HepG2 (cell line): Measurements from ENCODE around the gene RXFP1. TPM values are rescaled to one million over a fixed set of nuclear protein-coding genes. Genes with fewer than 3 reads are reported as not detected.

ENCODE experiments used
- ATAC-seq: fragments of 200-7000 bp; cut with Tn5 transposase; 3 replicates; pipeline ENCODE4 v1.9.1; 2020; ENCODE audit warnings: mild to moderate bottlenecking, moderate library complexity
- BruUV-seq: library from RNA; stranded (reverse); fragments of 400-500 nt; replicated peaks from 2 replicates; lab custom pipeline; 2021; lab: Mats Ljungman, UMichigan
- CTCF ChIA-PET: fragments of 300-600 bp; formaldehyde crosslinking; extraction: SDS; loops from one replicate; lab custom pipeline; 2021; ENCODE audit warnings: low total read pairs, inconsistent platforms, low intra/inter-chr PET ratio; lab: Yijun Ruan, JAX
- POLR2A ChIA-PET: fragments of 350-600 bp; sonication (Branson Sonifier 250); formaldehyde crosslinking; loops from one replicate; lab custom pipeline; 2020; ENCODE audit warnings: antibody characterized with exemption, inconsistent platforms; lab: Yijun Ruan, JAX
- DNase-seq: peaks from one replicate; pipeline ENCODE4 v3.0.0-alpha.2; 2015; ENCODE audit warnings: low spot score
- FAIRE-seq: peaks from 3 replicates; lab custom pipeline; 2011; peaks lifted over from hg19 to GRCh38; lab: Jason Lieb, UNC
- H2AFZ ChIP-seq: one replicate; pipeline ENCODE4 v1.6.1; 2011; ENCODE audit warnings: low read length, inconsistent platforms
- H3K27ac ChIP-seq: fragments of 300-600 bp; 3 replicates; pipeline ENCODE4 v1.8.0; 2011; ENCODE audit warnings: mixed run types, mild to moderate bottlenecking, mixed read lengths, low read length, inconsistent platforms; ENCODE audit not compliant: insufficient read depth; ENCODE audit errors: extremely low read length
- H3K27me3 ChIP-seq, 2 experiments: fragments of 200-600 bp in 1 of 2; 2 replicates in 1 of 2; 3 replicates in 1 of 2; pipeline versions ENCODE4 v1.6.0 to v1.8.0; 2011; ENCODE audit warnings: low read length in 2 of 2, mild to moderate bottlenecking in 2 of 2, moderate library complexity in 2 of 2, inconsistent platforms in 1 of 2; ENCODE audit not compliant: insufficient read depth in 2 of 2, control insufficient read depth in 1 of 2
- H3K36me3 ChIP-seq, 2 experiments: fragments of 200-600 bp in 1 of 2; replicated peaks in 1 of 2; 2 replicates in 1 of 2; 3 replicates in 1 of 2; pipeline versions ENCODE4 v1.5.1 to v1.8.0; 2011; ENCODE audit warnings: low read length in 2 of 2, inconsistent platforms in 1 of 2; ENCODE audit not compliant: insufficient read depth in 2 of 2, control insufficient read depth in 1 of 2
- H3K4me1 ChIP-seq: 2 replicates; pipeline ENCODE4 v1.5.1; 2012; ENCODE audit warnings: low read length, inconsistent platforms; ENCODE audit not compliant: insufficient read depth
- H3K4me2 ChIP-seq: 2 replicates; pipeline ENCODE4 v1.6.0; 2011; ENCODE audit warnings: low read depth, low read length, inconsistent platforms
- H3K4me3 ChIP-seq, 3 experiments: fragments of 200-600 bp in 1 of 3; sonication (generic), shearing (Covaris generic) in 1 of 3; replicated peaks in 1 of 3; 2 replicates each; pipeline ENCODE4 v1.5.1; 2011 to 2016; ENCODE audit warnings: low read length in 3 of 3, inconsistent platforms in 2 of 3, low read depth in 2 of 3, mild to moderate bottlenecking in 2 of 3, control low read depth in 1 of 3, mixed read lengths in 1 of 3; ENCODE audit not compliant: insufficient read depth in 1 of 3
- H3K79me2 ChIP-seq: one replicate; pipeline ENCODE4 v1.6.1; 2011; ENCODE audit warnings: low read length, inconsistent platforms; ENCODE audit not compliant: insufficient read depth
- H3K9ac ChIP-seq: 2 replicates; pipeline ENCODE4 v1.6.0; 2011; ENCODE audit warnings: mild to moderate bottlenecking, low read depth, low read length, inconsistent platforms; ENCODE audit not compliant: insufficient read depth
- H3K9me3 ChIP-seq: 2 replicates; pipeline ENCODE4 v1.5.1; 2012; ENCODE audit warnings: mild to moderate bottlenecking, low read length
- H4K20me1 ChIP-seq: 2 replicates; pipeline ENCODE4 v1.6.0; 2011; ENCODE audit warnings: inconsistent platforms, mild to moderate bottlenecking, low read length, moderate library complexity; ENCODE audit not compliant: insufficient read depth
- AGO1 ChIP-seq: fragments of 200-400 bp; formaldehyde crosslinking; IDR thresholded peaks from 2 replicates; pipeline ENCODE4 v1.6.1; 2017; ENCODE audit warnings: mild to moderate bottlenecking, low read depth, low read length, moderate library complexity; ENCODE audit not compliant: poor library complexity, severe bottlenecking
- ATF5 ChIP-seq: sonication (generic); formaldehyde crosslinking; IDR thresholded peaks from 2 replicates; pipeline ENCODE4 v1.4.0; 2020; ENCODE audit warnings: mild to moderate bottlenecking, low read depth, missing genetic modification reagents
- BCLAF1 ChIP-seq: fragments of 450-650 bp; IDR thresholded peaks from 2 replicates; pipeline ENCODE4 v1.6.1; 2017; ENCODE audit warnings: mild to moderate bottlenecking
- IKZF5 ChIP-seq: IDR thresholded peaks from 2 replicates; pipeline ENCODE4 v1.6.1; 2018; ENCODE audit warnings: missing genetic modification reagents, mild to moderate bottlenecking, missing compliant biosample characterization
- KDM1A ChIP-seq: IDR thresholded peaks from 2 replicates; pipeline ENCODE4 v1.6.1; 2016; ENCODE audit warnings: missing compliant biosample characterization
- MTA3 ChIP-seq: sonication (generic); formaldehyde crosslinking; IDR thresholded peaks from 2 replicates; pipeline ENCODE4 v1.4.0; 2020; ENCODE audit warnings: missing genetic modification reagents
- MXI1 ChIP-seq: IDR thresholded peaks from 3 replicates; pipeline ENCODE4 v1.6.1; 2012; ENCODE audit warnings: low read depth, low read length, inconsistent platforms, borderline replicate concordance
- REXO4 ChIP-seq: sonication (generic); formaldehyde crosslinking; IDR thresholded peaks from 2 replicates; pipeline ENCODE4 v1.8.0; 2022; ENCODE audit warnings: missing genetic modification reagents, mild to moderate bottlenecking, borderline replicate concordance
- RFXAP ChIP-seq: sonication (generic); formaldehyde crosslinking; IDR thresholded peaks from 2 replicates; pipeline ENCODE4 v1.4.0; 2020; ENCODE audit warnings: missing genetic modification reagents, borderline replicate concordance
- RXRA ChIP-seq: sonication (generic); formaldehyde crosslinking; IDR thresholded peaks from 2 replicates; pipeline ENCODE4 v1.5.1; 2020; ENCODE audit warnings: missing genetic modification reagents
- SPEN ChIP-seq: sonication (generic); formaldehyde crosslinking; IDR thresholded peaks from 2 replicates; pipeline ENCODE4 v1.5.1; 2020; ENCODE audit warnings: low read depth, mild to moderate bottlenecking, missing genetic modification reagents
- SRSF9 ChIP-seq: fragments of 200-400 bp; formaldehyde crosslinking; IDR thresholded peaks from 2 replicates; pipeline ENCODE4 v1.6.1; 2018; ENCODE audit warnings: borderline replicate concordance, mild to moderate bottlenecking, low read depth, low read length; ENCODE audit not compliant: insufficient read depth, poor library complexity, severe bottlenecking
- SRY ChIP-seq: sonication (generic); formaldehyde crosslinking; IDR thresholded peaks from 2 replicates; pipeline ENCODE4 v1.8.0; 2022; ENCODE audit warnings: mild to moderate bottlenecking, missing genetic modification reagents
- TBX2 ChIP-seq: sonication (generic); formaldehyde crosslinking; IDR thresholded peaks from 2 replicates; pipeline ENCODE4 v1.5.0; 2020; ENCODE audit warnings: missing genetic modification reagents, mild to moderate bottlenecking, borderline replicate concordance
- U2AF1 ChIP-seq: fragments of 200-400 bp; formaldehyde crosslinking; optimal IDR thresholded peaks from 2 replicates; pipeline ENCODE3; 2017; ENCODE audit warnings: mild to moderate bottlenecking, low read depth, low read length
- ZNF124 ChIP-seq: sonication (generic); formaldehyde crosslinking; IDR thresholded peaks from 2 replicates; pipeline ENCODE4 v1.4.0; 2020; ENCODE audit warnings: missing genetic modification reagents
- ZNF275 ChIP-seq: sonication (generic); formaldehyde crosslinking; IDR thresholded peaks from 2 replicates; pipeline ENCODE4 v1.8.0; 2022; ENCODE audit warnings: missing genetic modification reagents, mild to moderate bottlenecking, inconsistent platforms, borderline replicate concordance
- ZNF33A ChIP-seq: sonication (generic); formaldehyde crosslinking; IDR thresholded peaks from 2 replicates; pipeline ENCODE4 v1.5.1; 2020; ENCODE audit warnings: missing genetic modification reagents, mild to moderate bottlenecking, moderate library complexity, borderline replicate concordance
- ZNF558 ChIP-seq: sonication (generic); formaldehyde crosslinking; IDR thresholded peaks from 2 replicates; pipeline ENCODE4 v1.9.0; 2022; ENCODE audit warnings: mild to moderate bottlenecking, missing genetic modification reagents, borderline replicate concordance
- WGBS: methylation state at CpG from one replicate; pipeline ENCODE4 v1.1.6; 2017; ENCODE audit warnings: low lambda C conversion rate; 5-methylcytosine and 5-hydroxymethylcytosine counted together
- in situ Hi-C: cut with HindIII; loops from 2 replicates; pipeline ENCODE4 v1.10.0; 2017; ENCODE audit warnings: low pct_unique_long_range_greater_than_20kb; ENCODE audit not compliant: extremely low pct_ligation_motif_present
- intact Hi-C: fragments of 100-400 bp; cut with micrococcal nuclease; formaldehyde crosslinking; loops from one replicate; pipeline ENCODE4 v1.10.0; 2022; ENCODE audit not compliant: unreplicated experiment
- polyA plus RNA-seq, 8 experiments: library from polyadenylated mRNA; depleted of rRNA in 3 of 8; stranded (reverse) in 7 of 8; unstranded in 1 of 8; fragments of >200 nt; fragmentation: Illumina TruSeq in 4 of 8; extraction: Trizol in 4 of 8; gene quantifications; 2 replicates each; pipeline versions ENCODE4 v1.2.1 to v1.2.3, GENCODE V29; 2011 to 2016; ENCODE audit warnings: low read depth in 4 of 8, missing spikeins in 1 of 8, mixed read lengths in 1 of 8; ENCODE audit not compliant: insufficient read depth in 1 of 8
- total RNA-seq, 5 experiments: library from RNA; depleted of rRNA; stranded (reverse); fragments of >200 nt; fragmentation: Illumina TruSeq; extraction: Trizol; gene quantifications; 2 replicates each; pipeline ENCODE4 v1.2.3, GENCODE V29; 2016; ENCODE audit warnings: low read depth in 1 of 5

The RXFP1 gene
- total and polyA plus RNA-seq, 2 of the 13 experiments (the other 11 are each of a cell fraction or from before 2014, with no cell fraction given) = not detected

- H3K9ac ChIP-seq = no peak overlapping the region
- no peaks in the 10 kb centered on the region for H3K79me2 ChIP-seq
- ChIA-PET CTCF (no interaction called here), POLR2A (no interaction called here)
- no peak overlapping the region for H3K27ac ChIP-seq
- no peak for ATAC-seq
- FAIRE-seq = no peak
- DNase-seq = no peak
- no peak for TF ChIP-seq RFXAP
- no peak for TF ChIP-seq RXRA (CRISPR knock-in tag)
- no peak for TF ChIP-seq AGO1
- no peak for TF ChIP-seq TBX2 (CRISPR knock-in tag)
- TF ChIP-seq MXI1 = no peak
- TF ChIP-seq SPEN (CRISPR knock-in tag) = no peak
- TF ChIP-seq ATF5 (CRISPR knock-in tag) = no peak
- no peak for TF ChIP-seq ZNF124 (CRISPR knock-in tag)
- TF ChIP-seq ZNF275 (CRISPR knock-in tag) = no peak
- TF ChIP-seq ZNF558 (CRISPR knock-in tag) = no peak
- TF ChIP-seq IKZF5 = no peak
- no peak for TF ChIP-seq SRY
- no peak for TF ChIP-seq ZNF33A (CRISPR knock-in tag)
- no peak for TF ChIP-seq KDM1A (CRISPR knock-in tag)
- no peak for TF ChIP-seq MTA3 (CRISPR knock-in tag)
- TF ChIP-seq BCLAF1 = no peak
- TF ChIP-seq SRSF9 = no peak
- no peak for TF ChIP-seq U2AF1
- TF ChIP-seq REXO4 (CRISPR knock-in tag) = no peak
- no peaks in the 10 kb centered on the region for H3K4me1 ChIP-seq
- H3K4me3 ChIP-seq = no peak overlapping the region
- H3K4me2 ChIP-seq = no peak overlapping the region
- intact Hi-C loops (no loop called here), in situ Hi-C loops (loop anchor here (25.0 kb wide), 1 partner anchor 618 kb away; no protein-coding TSS in a partner anchor)
- H3K9me3 ChIP-seq = no peaks in the 10 kb centered on the region
- no peak overlapping the region for H2AFZ ChIP-seq
- no peaks in the 10 kb centered on the region for H3K27me3 ChIP-seq
- no TSS peak for BruUV-seq
- H4K20me1 ChIP-seq = no peaks in the 10 kb centered on the region
- H3K36me3 ChIP-seq = no peaks in the 10 kb centered on the region
- 2% methylated on average over 6 of the region's 6 CpGs for WGBS
Observed at GRCh38 chr4:158605393-158605792, 83.7 kb downstream of the RXFP1 start.
